NCI-H446 (cell line): ENCODE measurements around the gene CLPX.
A peak's percentile ranks its signal among the peaks of the same experiment; 100 is the strongest.
"Not testable (repeated sequence)": the region's sequence is repeated elsewhere in the genome, so short reads cannot be mapped to it uniquely, and the experiment has no call there.

Experiments used
- DNase-seq, 2 experiments: peaks; one replicate each; lab custom pipeline; 2025; lab: John Stamatoyannopoulos, UW

Gene CLPX

GRCh38 chr15:65172531-65172930 is 12.6 kb downstream of the CLPX start:
- no peak for DNase-seq

- no peak for DNase-seq
Measured at GRCh38 chr15:65171428-65171827, 13.7 kb downstream of the CLPX start.

DNA sequence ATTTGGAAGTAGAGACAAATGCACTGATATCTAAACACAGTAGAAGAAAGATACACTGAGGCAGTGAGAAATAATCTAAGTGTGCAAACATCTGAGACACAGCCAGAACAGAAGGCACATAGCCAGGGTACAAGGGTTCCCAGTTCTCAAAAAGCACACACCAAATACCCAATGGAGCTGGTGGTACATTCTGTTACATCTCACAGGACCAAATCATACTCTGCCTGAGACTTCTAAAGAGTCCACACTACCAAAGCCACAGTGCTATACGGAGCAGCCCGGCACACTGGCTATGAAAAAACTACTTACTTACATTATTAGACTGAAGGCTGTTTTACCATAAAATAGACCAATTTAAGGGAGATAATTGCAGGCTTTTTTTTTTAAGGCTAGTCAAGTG is 19.3 kb downstream of the CLPX start:
- DNase-seq: no peak

GRCh38 chr15:65164139-65164538 is 21.0 kb downstream of the CLPX start:
- DNase-seq: no peak

DNA sequence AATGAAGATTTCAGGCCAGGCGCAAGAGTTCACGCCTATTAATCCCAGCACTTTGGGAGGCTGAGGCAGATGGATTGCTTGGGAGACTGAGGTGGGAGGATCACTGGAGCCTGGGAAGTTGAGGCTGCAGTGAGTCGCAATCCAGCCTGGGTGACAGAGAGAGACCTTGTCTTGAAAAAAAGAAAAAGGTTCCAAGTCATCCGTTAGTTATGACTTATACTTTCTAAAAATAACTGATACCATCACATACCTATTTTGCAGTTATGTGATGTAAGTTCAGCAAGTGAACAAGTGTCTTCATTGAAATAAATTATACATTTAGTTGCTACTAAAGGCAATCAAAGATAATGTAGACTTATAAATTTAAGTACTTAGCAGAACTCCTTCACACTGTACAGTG is 22.1 kb downstream of the CLPX start:
- no peak for DNase-seq

GRCh38 chr15:65156692-65157091 is 28.4 kb downstream of the CLPX start:
- no peak for DNase-seq

- DNase-seq: no peak
Measured at GRCh38 chr15:65154720-65155119, 30.4 kb downstream of the CLPX start.

- DNase-seq: no peak
Measured at GRCh38 chr15:65147902-65148301, 37.2 kb downstream of the CLPX start.

DNA sequence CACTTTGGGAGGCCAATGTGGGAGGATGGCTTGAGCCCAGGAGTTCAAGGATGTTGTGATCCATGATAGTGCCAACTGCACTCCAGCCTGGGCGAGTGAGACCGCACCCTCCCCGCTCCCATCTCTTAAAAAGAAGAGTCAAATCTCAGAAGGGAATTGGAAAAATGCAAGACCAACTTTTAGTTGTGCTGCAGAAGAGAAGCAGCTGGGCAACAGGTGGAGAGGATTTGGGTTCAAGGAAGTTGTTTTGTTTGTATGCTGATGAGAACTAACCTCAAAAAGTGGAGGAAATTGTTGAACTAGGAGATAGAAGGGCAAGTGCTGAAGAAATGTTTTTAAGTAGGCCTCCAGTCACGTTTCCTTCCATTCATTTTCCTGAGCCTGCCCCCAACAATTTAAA is 38.7 kb downstream of the CLPX start:
- no peak for DNase-seq

GRCh38 chr15:65138631-65139030 is 46.5 kb downstream of the CLPX start:
- not testable (repeated sequence) for DNase-seq

GRCh38 chr15:65137893-65138292 is 47.2 kb downstream of the CLPX start:
- DNase-seq: not testable (repeated sequence)

GRCh38 chr15:65137089-65137488 is 48.1 kb downstream of the CLPX start:
- DNase-seq: not testable (repeated sequence)

- no peak for DNase-seq
Measured at GRCh38 chr15:65134538-65134937, 50.6 kb downstream of the CLPX start.

DNA sequence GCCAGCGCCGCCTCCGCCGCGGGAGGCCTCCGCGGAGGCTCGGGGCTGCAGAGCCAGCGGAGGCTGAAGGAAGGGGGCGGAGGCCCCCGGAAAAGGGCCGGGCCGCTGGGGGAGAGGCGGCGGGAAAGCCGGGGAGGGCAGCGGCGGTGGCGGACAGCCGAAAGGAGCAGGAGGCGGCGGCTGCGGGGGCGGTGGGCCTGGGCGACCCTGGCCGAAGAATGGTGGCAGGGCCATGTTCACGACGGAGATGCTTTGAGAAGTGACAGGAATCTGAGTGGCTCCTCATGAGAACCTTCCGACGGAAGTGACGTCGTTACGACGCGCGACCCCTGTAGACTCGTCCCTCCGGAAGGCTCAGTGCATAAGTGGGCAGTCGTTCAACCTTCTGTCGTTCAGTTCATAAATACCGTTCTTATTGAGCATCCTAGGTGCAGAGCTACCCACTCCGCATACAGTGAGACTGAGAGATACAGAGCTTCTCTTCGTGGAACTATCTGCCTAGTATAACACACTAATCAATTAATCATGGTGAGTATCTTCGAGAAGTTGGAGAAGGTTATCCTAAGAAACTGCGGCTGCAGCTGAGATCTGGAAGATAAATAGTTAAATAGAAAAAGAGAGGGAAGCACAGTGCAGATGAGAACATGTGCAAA is 51.5 kb downstream of the CLPX start, which contains the start of gene PDCD7:
TSS of gene PDCD7 (minus strand) at position 261 of the 653 bp plus-strand sequence. CDS start at position 234, 27 bp downstream.
- peak; percentile 80 to 87 for DNase-seq

DNA sequence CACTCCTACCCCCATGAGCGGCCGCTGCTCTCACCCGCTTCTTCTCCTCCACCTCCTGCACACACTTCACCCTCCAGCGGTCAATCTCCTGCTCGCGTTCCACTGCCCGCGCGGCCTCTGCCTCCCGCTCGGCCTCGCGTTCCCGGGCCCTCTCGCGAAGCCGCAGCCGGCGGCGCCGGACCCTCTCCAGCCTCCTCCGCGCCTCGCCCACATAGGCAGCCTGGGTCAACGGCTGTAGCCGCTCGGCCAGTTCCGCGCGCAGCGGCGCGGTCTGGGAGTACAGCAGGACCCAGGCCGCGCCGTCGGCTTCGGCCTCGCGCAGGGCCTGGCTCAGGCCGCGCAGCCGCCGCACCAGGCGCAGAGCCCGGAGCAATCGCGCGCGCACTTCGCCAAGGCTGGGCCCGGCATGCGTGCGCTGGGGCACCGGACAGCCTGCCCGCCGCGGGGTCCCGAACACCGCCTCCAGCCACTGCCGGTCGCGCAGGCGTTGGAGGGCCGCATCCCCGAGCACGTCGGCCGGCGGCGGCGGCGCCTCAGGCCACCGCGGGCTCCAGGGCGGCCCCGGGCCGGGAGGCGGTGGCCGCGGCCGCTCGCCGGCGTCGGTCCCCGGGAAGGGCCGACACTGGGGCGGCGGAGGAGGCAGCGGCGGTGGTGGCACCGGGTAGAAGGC is 52.1 kb downstream of the CLPX start:
- no peak for DNase-seq

GRCh38 chr15:65130941-65131340 is 54.2 kb downstream of the CLPX start:
- DNase-seq: no peak

DNA sequence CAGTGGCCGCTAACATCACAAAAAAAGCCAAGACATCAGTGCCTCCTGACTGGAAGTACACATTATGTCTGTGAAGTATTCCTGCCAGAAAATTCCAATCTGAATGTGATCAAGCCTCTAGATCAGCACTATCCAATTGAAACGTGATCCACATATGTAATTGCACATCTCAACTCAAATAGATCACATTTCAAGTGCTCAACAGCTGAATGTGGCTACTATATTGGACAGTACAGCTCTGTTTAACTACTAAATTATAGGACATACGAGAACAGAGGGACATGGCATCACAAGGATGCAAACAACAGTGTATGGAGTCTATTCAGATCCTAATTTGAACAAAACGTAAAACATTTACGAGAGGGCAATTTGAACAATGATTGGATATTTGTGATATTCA is 69.6 kb downstream of the CLPX start:
- no peak for DNase-seq

DNA sequence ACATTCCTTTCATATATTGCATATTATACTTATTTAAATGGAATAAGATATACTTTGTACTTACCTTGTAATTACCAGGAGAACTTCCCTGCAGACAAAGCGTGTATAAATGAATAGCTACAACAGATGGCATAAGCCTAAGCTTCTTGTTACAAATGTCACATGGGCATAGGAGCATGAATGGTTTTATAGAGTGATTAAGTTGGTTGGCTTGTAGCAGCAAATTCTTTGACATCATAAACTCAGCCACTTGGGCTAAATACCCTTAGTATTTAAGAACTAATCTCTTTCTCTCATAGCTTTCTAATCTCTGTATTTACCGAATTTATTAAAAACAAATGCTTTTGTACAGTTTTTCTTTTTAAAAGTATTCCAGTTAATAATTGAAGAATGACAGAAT is 70.1 kb downstream of the CLPX start, which contains the start of gene UBAP1L:
TSS of gene UBAP1L (minus strand) at position 115 of the 400 bp plus-strand sequence. CDS start 8,985 bp downstream, outside the sequence.
- DNase-seq: no peak

- DNase-seq: no peak
Measured at GRCh38 chr15:65110676-65111292, 74.4 kb downstream of the CLPX start.

DNA sequence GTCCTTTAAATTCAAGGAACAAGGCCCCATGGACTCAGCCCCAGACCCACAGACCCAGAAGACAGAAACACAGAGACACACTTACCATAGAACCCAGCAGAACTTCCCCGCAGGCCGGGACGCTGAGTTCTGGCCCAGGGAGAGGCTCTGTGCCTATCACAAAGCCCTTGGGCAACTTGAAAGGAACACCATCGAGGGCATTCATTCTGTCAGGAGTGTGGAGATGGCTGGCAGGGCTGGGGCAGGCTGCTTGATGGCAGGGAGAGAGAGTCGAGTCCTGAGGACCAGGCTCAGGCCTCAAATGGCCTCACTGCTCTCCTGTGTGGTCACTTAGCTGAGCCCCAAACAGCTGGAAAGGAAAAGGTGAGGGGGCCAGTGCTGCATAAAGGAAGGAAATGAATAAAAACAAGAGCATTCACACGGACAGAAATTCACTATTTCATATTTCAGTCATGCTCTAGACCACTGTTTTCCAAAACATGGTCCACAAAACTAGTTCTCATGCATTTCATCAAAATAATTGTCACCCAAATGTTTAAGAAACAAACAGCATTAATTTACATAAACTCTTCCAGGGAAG is 79.0 kb downstream of the CLPX start:
- DNase-seq: no peak

GRCh38 chr15:65105038-65105437 is 80.1 kb downstream of the CLPX start:
- DNase-seq: no peak

DNA sequence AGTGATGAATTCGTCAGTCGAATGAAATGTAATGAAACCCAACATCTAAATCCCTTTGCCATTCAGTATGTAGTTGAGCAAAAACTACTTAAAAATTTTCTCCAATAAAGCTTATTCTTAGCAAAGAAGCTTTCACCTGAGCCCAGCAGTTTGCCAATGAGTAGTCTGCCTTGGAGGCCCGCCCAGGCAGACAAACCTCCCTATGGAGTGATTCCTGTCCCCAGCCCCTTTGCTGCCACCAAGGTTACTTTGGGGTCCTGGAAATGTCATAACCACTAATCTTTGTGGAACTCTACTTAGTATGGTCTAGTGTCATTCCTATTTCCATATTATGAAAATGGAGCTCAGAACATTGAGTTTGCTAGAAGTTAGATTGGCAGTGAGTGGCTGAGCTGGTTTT is 82.2 kb downstream of the CLPX start:
- no peak for DNase-seq
